HCT116 (cell line): ENCODE data around the gene NTSR1. TPM values are rescaled to one million over a fixed set of nuclear protein-coding genes. Genes with fewer than 3 reads are reported as not detected.

Experiments
- ATAC-seq: fragments of 200-7000 bp; cut with Tn5 transposase; 2 replicates; pipeline ENCODE4 v1.9.1; 2020; ENCODE audit warnings: mild to moderate bottlenecking, moderate library complexity
- BruUV-seq: library from RNA; stranded (reverse); fragments of 400-500 nt; replicated peaks from 2 replicates; lab custom pipeline; 2021; lab: Mats Ljungman, UMichigan
- CTCF ChIA-PET: fragments of 300-600 bp; sonication (Branson Sonifier 250); formaldehyde crosslinking; loops from one replicate; lab custom pipeline; 2021; ENCODE audit warnings: antibody characterized with exemption; lab: Charles Lee
- POLR2A ChIA-PET: fragments of 300-600, 350-600 bp; sonication (Branson Sonifier 250); formaldehyde crosslinking; loops from one replicate; lab custom pipeline; 2021; ENCODE audit warnings: antibody characterized with exemption; lab: Charles Lee
- RAD21 ChIA-PET, 2 experiments: fragments of 300-600 bp; sonication (Branson Sonifier 250); formaldehyde crosslinking; loops; one replicate each; lab custom pipeline; 2023; ENCODE audit warnings: low total read pairs in 2 of 2; ENCODE audit not compliant: uncharacterized antibody in 2 of 2, unreplicated experiment in 2 of 2, low non-redundant PET in 1 of 2; lab: Charles Lee
- DNase-seq: peaks from one replicate; pipeline ENCODE4 v3.0.0-alpha.2; 2010; ENCODE audit warnings: low read depth, low spot score
- H2AFZ ChIP-seq: fragments of 200-600 bp; shearing (Covaris generic), sonication (generic); 2 replicates; pipeline ENCODE4 v1.6.1; 2017; ENCODE audit warnings: low read depth, mixed run types, mixed read lengths, antibody characterized with exemption, low read length; ENCODE audit not compliant: poor library complexity, severe bottlenecking
- H3K27ac ChIP-seq: 2 replicates; pipeline ENCODE4 v1.5.1; 2012; ENCODE audit warnings: low read depth, low read length
- H3K27me3 ChIP-seq: fragments of 200-600 bp; sonication (generic); 2 replicates; pipeline ENCODE4 v1.6.1; 2016; ENCODE audit warnings: mixed run types, low read length, mixed read lengths; ENCODE audit not compliant: insufficient read depth
- H3K36me3 ChIP-seq, 2 experiments: fragments of 200-500 bp in 1 of 2; fragments of 200-600 bp in 1 of 2; sonication (Bioruptor generic) in 1 of 2; sonication (generic) in 1 of 2; 2 replicates each; pipeline versions ENCODE4 v1.5.1 to v1.6.1; 2014 to 2016; ENCODE audit warnings: low read length in 2 of 2, inconsistent platforms in 1 of 2, mixed read lengths in 1 of 2, mixed run types in 1 of 2; ENCODE audit not compliant: insufficient read depth in 2 of 2, control insufficient read depth in 1 of 2
- H3K4me1 ChIP-seq, 2 experiments: fragments of 200-600 bp in 1 of 2; sonication (generic) in 1 of 2; 2 replicates each; pipeline versions ENCODE4 v1.5.1 to v1.6.1; 2012 to 2017; ENCODE audit warnings: low read length in 2 of 2, inconsistent platforms in 1 of 2, mild to moderate bottlenecking in 1 of 2, mixed read lengths in 1 of 2, mixed run types in 1 of 2, moderate library complexity in 1 of 2; ENCODE audit not compliant: insufficient read depth in 2 of 2, control insufficient read depth in 1 of 2
- H3K4me2 ChIP-seq: fragments of 200-600 bp; sonication (generic); 2 replicates; pipeline ENCODE4 v1.6.1; 2017; ENCODE audit warnings: mixed run types, low read length, mixed read lengths
- H3K4me3 ChIP-seq, 2 experiments: fragments of 200-600 bp in 1 of 2; sonication (generic) in 1 of 2; replicated peaks in 1 of 2; 2 replicates each; pipeline ENCODE4 v1.5.1; 2011 to 2016; ENCODE audit warnings: low read length in 2 of 2, control low read depth in 1 of 2, low read depth in 1 of 2, mild to moderate bottlenecking in 1 of 2, mixed read lengths in 1 of 2, mixed run types in 1 of 2
- H3K79me2 ChIP-seq: fragments of 200-600 bp; sonication (generic); 2 replicates; pipeline ENCODE4 v1.6.1; 2017; ENCODE audit warnings: mild to moderate bottlenecking, mixed run types, low read length, moderate library complexity, mixed read lengths; ENCODE audit not compliant: insufficient read depth
- H3K9ac ChIP-seq: fragments of 200-600 bp; sonication (generic); 2 replicates; pipeline ENCODE4 v1.6.1; 2016; ENCODE audit warnings: low read length, mixed read lengths
- H3K9me2 ChIP-seq: fragments of 200-600 bp; sonication (generic), shearing (Covaris generic); 2 replicates; pipeline ENCODE4 v1.6.1; 2017; ENCODE audit warnings: mixed run types, mild to moderate bottlenecking, moderate library complexity; ENCODE audit not compliant: insufficient read depth
- H3K9me3 ChIP-seq, 2 experiments: fragments of 200-500 bp in 1 of 2; fragments of 200-600 bp in 1 of 2; sonication (Bioruptor generic) in 1 of 2; sonication (generic) in 1 of 2; 2 replicates each; pipeline ENCODE4 v1.6.1; 2014 to 2017; ENCODE audit warnings: low read length in 2 of 2, mixed read lengths in 2 of 2, inconsistent platforms in 1 of 2, low read depth in 1 of 2, mild to moderate bottlenecking in 1 of 2, mixed run types in 1 of 2, moderate library complexity in 1 of 2; ENCODE audit not compliant: control insufficient read depth in 1 of 2, insufficient read depth in 1 of 2
- H4K20me1 ChIP-seq: fragments of 200-600 bp; sonication (generic), shearing (Covaris generic); 2 replicates; pipeline ENCODE4 v1.6.1; 2017; ENCODE audit warnings: mixed run types, mild to moderate bottlenecking, moderate library complexity; ENCODE audit not compliant: insufficient read depth
- ATF3 ChIP-seq: IDR thresholded peaks from 2 replicates; pipeline ENCODE4 v1.6.1; 2012
- CBX3 ChIP-seq: IDR thresholded peaks from 2 replicates; pipeline ENCODE4 v1.6.1; 2012; ENCODE audit warnings: low read depth
- CTCF ChIP-seq, 3 experiments: fragments of 200-600 bp in 1 of 3; sonication (generic) in 1 of 3; IDR thresholded peaks in 2 of 3; conservative IDR thresholded peaks in 1 of 3; 2 replicates each; pipeline ENCODE4 v1.5.1; 2012 to 2017; ENCODE audit warnings: low read depth in 2 of 3, low read length in 2 of 3, antibody characterized with exemption in 1 of 3, borderline replicate concordance in 1 of 3, control low read depth in 1 of 3, mild to moderate bottlenecking in 1 of 3, mixed read lengths in 1 of 3, mixed run types in 1 of 3, moderate library complexity in 1 of 3; ENCODE audit not compliant: insufficient read depth in 1 of 3
- FOSL1 ChIP-seq: IDR thresholded peaks from 2 replicates; pipeline ENCODE4 v1.6.1; 2012; ENCODE audit warnings: low read depth
- JUND ChIP-seq: IDR thresholded peaks from 2 replicates; pipeline ENCODE4 v1.6.1; 2012
- RAD21 ChIP-seq: IDR thresholded peaks from 2 replicates; pipeline ENCODE4 v1.6.1; 2012; ENCODE audit warnings: low read depth, mild to moderate bottlenecking
- SIN3A ChIP-seq: IDR thresholded peaks from 2 replicates; pipeline ENCODE4 v1.6.1; 2012; ENCODE audit warnings: low read depth
- SRF ChIP-seq: IDR thresholded peaks from 2 replicates; pipeline ENCODE4 v1.6.1; 2012; ENCODE audit warnings: low read depth
- YY1 ChIP-seq: IDR thresholded peaks from 2 replicates; pipeline ENCODE4 v1.6.1; 2011; ENCODE audit warnings: low read length, low read depth, moderate library complexity, mild to moderate bottlenecking; ENCODE audit not compliant: insufficient replicate concordance; ENCODE audit errors: extremely low read depth
- ZNF274 ChIP-seq: fragments of 200-500 bp; sonication (Bioruptor generic); IDR thresholded peaks from 2 replicates; pipeline ENCODE4 v1.6.1; 2014; ENCODE audit warnings: mild to moderate bottlenecking, low read depth, low read length, inconsistent platforms
- intact Hi-C: fragments of 100-400 bp; cut with micrococcal nuclease; formaldehyde crosslinking; loops from 2 replicates; pipeline ENCODE4 v1.10.0; 2022
- total RNA-seq: library from RNA; stranded (reverse); gene quantifications from one replicate; pipeline ENCODE4 v1.2.1, GENCODE V29; 2021; ENCODE audit not compliant: unreplicated experiment
- TF ChIP-seq, protein P1 (sequence below): IDR thresholded peaks from 2 replicates; pipeline ENCODE4 v1.6.1; 2011; ENCODE audit warnings: mild to moderate bottlenecking, low read length, moderate library complexity; ENCODE audit not compliant: insufficient replicate concordance; ENCODE audit errors: extremely low read depth
- TF ChIP-seq, protein P2 (sequence below): IDR thresholded peaks from 2 replicates; pipeline ENCODE4 v1.6.1; 2012

The NTSR1 gene
- total RNA-seq, 1 experiment from 2014 or later = 187 TPM

DNA sequence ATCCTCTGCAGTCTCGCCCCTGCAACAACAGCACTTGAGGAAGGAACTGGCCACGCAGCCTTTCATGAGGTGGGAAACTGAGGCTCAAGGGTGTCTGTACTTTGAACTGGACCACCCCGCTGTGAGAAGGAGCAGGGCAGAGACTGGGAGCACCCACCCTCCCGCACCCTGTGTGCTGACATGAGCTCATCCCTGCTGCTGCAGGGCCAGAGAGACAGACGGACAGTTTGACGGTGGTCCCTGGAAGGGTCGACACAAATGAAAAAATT, 70.7 kb downstream of the NTSR1 start:
- RAD21 ChIA-PET = no interaction called here

More for the DNA sequence above, 70.7 kb downstream of the NTSR1 start:
- Histone ChIP-seq H3K9me3 (no peaks in the 10 kb centered on the region), H3K9ac (no peak overlapping the region), H3K4me1 (peaks cover 21 to 60% of the 10 kb centered on the region in 2 experiments; a peak in 3 of 4 replicates), H3K27ac (no peak overlapping the region), H4K20me1 (no peaks in the 10 kb centered on the region), H3K4me3 (no peak overlapping the region), H3K79me2 (peaks cover 6% of the 10 kb centered on the region; the same call in 1 of the 2 replicates), H3K36me3 (no peaks in the 10 kb centered on the region), H3K4me2 (no peak overlapping the region), H3K27me3 (no peaks in the 10 kb centered on the region), H3K9me2 (no peaks in the 10 kb centered on the region), H2AFZ (no peak overlapping the region)
- DNase-seq (no peak), ATAC-seq (no peak)
- ChIA-PET CTCF (interaction anchor here (1.2 kb wide), 1 partner anchor 12 kb away, joined by 7 read pairs; no protein-coding TSS in a partner anchor), POLR2A (interaction anchor here (0.6 to 1.1 kb wide), 2 partner anchors 15 to 29 kb away, joined by 3 to 5 read pairs; no protein-coding TSS in a partner anchor)
- BruUV-seq = no TSS peak
- intact Hi-C loops = no loop called here
- TF ChIP-seq ZNF274 (no peak), JUND (no peak), SRF (no peak), ATF3 (no peak), FOSL1 (no peak), SIN3A (no peak), YY1 (no peak), RAD21 (no peak), CBX3 (no peak), CTCF (IDR thresholded peaks at IDR 0.05 in 2 of 3, conservative IDR thresholded peaks at IDR 0.05 in 1 of 3; ENCODE audit: borderline replicate concordance in 1 of 3, insufficient read depth in 1 of 3, low read depth in 2 of 3, low read length in 2 of 3) (no peak)
- TF ChIP-seq, protein P1, sequence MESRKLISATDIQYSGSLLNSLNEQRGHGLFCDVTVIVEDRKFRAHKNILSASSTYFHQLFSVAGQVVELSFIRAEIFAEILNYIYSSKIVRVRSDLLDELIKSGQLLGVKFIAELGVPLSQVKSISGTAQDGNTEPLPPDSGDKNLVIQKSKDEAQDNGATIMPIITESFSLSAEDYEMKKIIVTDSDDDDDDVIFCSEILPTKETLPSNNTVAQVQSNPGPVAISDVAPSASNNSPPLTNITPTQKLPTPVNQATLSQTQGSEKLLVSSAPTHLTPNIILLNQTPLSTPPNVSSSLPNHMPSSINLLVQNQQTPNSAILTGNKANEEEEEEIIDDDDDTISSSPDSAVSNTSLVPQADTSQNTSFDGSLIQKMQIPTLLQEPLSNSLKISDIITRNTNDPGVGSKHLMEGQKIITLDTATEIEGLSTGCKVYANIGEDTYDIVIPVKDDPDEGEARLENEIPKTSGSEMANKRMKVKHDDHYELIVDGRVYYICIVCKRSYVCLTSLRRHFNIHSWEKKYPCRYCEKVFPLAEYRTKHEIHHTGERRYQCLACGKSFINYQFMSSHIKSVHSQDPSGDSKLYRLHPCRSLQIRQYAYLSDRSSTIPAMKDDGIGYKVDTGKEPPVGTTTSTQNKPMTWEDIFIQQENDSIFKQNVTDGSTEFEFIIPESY = no peak
- TF ChIP-seq, protein P2, sequence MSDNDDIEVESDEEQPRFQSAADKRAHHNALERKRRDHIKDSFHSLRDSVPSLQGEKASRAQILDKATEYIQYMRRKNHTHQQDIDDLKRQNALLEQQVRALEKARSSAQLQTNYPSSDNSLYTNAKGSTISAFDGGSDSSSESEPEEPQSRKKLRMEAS = no peak
